ENCODE results near the gene STS. TPM values are rescaled to one million over a fixed set of nuclear protein-coding genes. Genes with fewer than 3 reads are reported as not detected.

Gene STS
- total and polyA plus RNA-seq, 2 donors (not counting 3 experiments of a cell fraction or from before 2014, with no cell fraction given): 2.1 to 4.9 TPM

- H3K4me1 ChIP-seq (ENCODE audit: control insufficient read depth, extremely low read depth, insufficient read depth, low read length): peaks cover 28% of the 10 kb centered on the region
- POLR2A ChIA-PET: no interaction called here
- FAIRE-seq: no peak
Measured at GRCh38 chrX:7108030-7108429, 39.5 kb upstream of the STS start.

More at GRCh38 chrX:7108030-7108429, 39.5 kb upstream of the STS start:
- H3K4me2 ChIP-seq (ENCODE audit: insufficient read depth, low read length): no peak overlapping the region
- H3K27me3 ChIP-seq (ENCODE audit: control insufficient read depth in 2 of 2, insufficient read depth in 2 of 2, low read length in 2 of 2): no peaks in the 10 kb centered on the region
- no TSS peak for BruUV-seq (replicated peaks)
- H3K4me3 ChIP-seq (replicated peaks in 1 of 3; ENCODE audit: insufficient read depth in 1 of 3, low read depth in 1 of 3, low read length in 3 of 3): no peak overlapping the region
- CTCF ChIA-PET: no interaction called here
- no peak for DNase-seq (ENCODE audit: low read depth, low spot score)
- intact Hi-C loops (cut with micrococcal nuclease): no loop called here
- no peaks in the 10 kb centered on the region for H4K20me1 ChIP-seq (replicated peaks; ENCODE audit: control insufficient read depth, extremely low read depth, insufficient read depth, low read length)
- H3K9me3 ChIP-seq (replicated peaks; ENCODE audit: control insufficient read depth, insufficient read depth, low read length): no peaks in the 10 kb centered on the region
- no peak overlapping the region for H2AFZ ChIP-seq (ENCODE audit: low read depth, low read length)
- H3K27ac ChIP-seq (ENCODE audit: insufficient read depth, low read depth, low read length): peak overlapping the region; percentile 93
- H3K36me3 ChIP-seq (ENCODE audit: control insufficient read depth in 2 of 2, extremely low read depth in 1 of 2, insufficient read depth in 2 of 2, low read length in 2 of 2): no peaks in the 10 kb centered on the region
- peak overlapping the region; percentile 77 for H3K9ac ChIP-seq (replicated peaks; ENCODE audit: extremely low read depth, insufficient read depth, low read length)
- H3K9me1 ChIP-seq (replicated peaks; ENCODE audit: control insufficient read depth, extremely low read depth, insufficient read depth, low read length): no peaks in the 10 kb centered on the region
- no peak for TF ChIP-seq MYC (IDR thresholded peaks at IDR 0.05; ENCODE audit: low read depth, low read length)
- TF ChIP-seq FOS (IDR thresholded peaks at IDR 0.05; ENCODE audit: borderline replicate concordance, insufficient read depth, low read length): no peak
- no peak for TF ChIP-seq MAX (IDR thresholded peaks at IDR 0.05; ENCODE audit: insufficient read depth, insufficient read length)
- TF ChIP-seq CTCF (IDR thresholded peaks at IDR 0.05; ENCODE audit: extremely low read depth in 1 of 2, insufficient read depth in 1 of 2, low read depth in 1 of 2, low read length in 2 of 2): no peak
- TF ChIP-seq GATA2 (IDR thresholded peaks at IDR 0.05; ENCODE audit: insufficient read depth, insufficient read length, low read depth, low read length): no peak
- no peak for TF ChIP-seq POLR2A (IDR thresholded peaks at IDR 0.05; ENCODE audit: low read depth, low read length)
- no peak for TF ChIP-seq POLR2AphosphoS5 (IDR thresholded peaks at IDR 0.05; ENCODE audit: insufficient read depth, low read depth, low read length)
- no peak for TF ChIP-seq JUN (IDR thresholded peaks at IDR 0.05; ENCODE audit: borderline replicate concordance, insufficient read depth, insufficient read length, low read depth)
- TF ChIP-seq EZH2 (IDR thresholded peaks at IDR 0.05; ENCODE audit: borderline replicate concordance, low read depth, low read length, severe bottlenecking): no peak
- dilution Hi-C loops (cut with MboI; ENCODE audit: extremely low pct_ligation_motif_present, low sequenced_read_pairs): no loop called here
- peaks cover 9% of the 10 kb centered on the region for H3K79me2 ChIP-seq (ENCODE audit: control insufficient read depth, insufficient read depth, low read length)
